HepG2 (cell line): ENCODE measurements around the gene TMEM219. TPM values are rescaled to one million over a fixed set of nuclear protein-coding genes. Genes with fewer than 3 reads are reported as not detected.

Experiments used
- ATAC-seq: fragments of 200-7000 bp; cut with Tn5 transposase; 3 replicates; pipeline ENCODE4 v1.9.1; 2020; ENCODE audit warnings: mild to moderate bottlenecking, moderate library complexity
- BruUV-seq: library from RNA; stranded (reverse); fragments of 400-500 nt; replicated peaks from 2 replicates; lab custom pipeline; 2021; lab: Mats Ljungman, UMichigan
- CTCF ChIA-PET: fragments of 300-600 bp; formaldehyde crosslinking; extraction: SDS; loops from one replicate; lab custom pipeline; 2021; ENCODE audit warnings: low total read pairs, inconsistent platforms, low intra/inter-chr PET ratio; lab: Yijun Ruan, JAX
- POLR2A ChIA-PET: fragments of 350-600 bp; sonication (Branson Sonifier 250); formaldehyde crosslinking; loops from one replicate; lab custom pipeline; 2020; ENCODE audit warnings: antibody characterized with exemption, inconsistent platforms; lab: Yijun Ruan, JAX
- DNase-seq: peaks from one replicate; pipeline ENCODE4 v3.0.0-alpha.2; 2015; ENCODE audit warnings: low spot score
- FAIRE-seq: peaks from 3 replicates; lab custom pipeline; 2011; peaks lifted over from hg19 to GRCh38; lab: Jason Lieb, UNC
- H2AFZ ChIP-seq: one replicate; pipeline ENCODE4 v1.6.1; 2011; ENCODE audit warnings: low read length, inconsistent platforms
- H3K27ac ChIP-seq: fragments of 300-600 bp; 3 replicates; pipeline ENCODE4 v1.8.0; 2011; ENCODE audit warnings: mixed run types, mild to moderate bottlenecking, mixed read lengths, low read length, inconsistent platforms; ENCODE audit not compliant: insufficient read depth; ENCODE audit errors: extremely low read length
- H3K27me3 ChIP-seq, 2 experiments: fragments of 200-600 bp in 1 of 2; 2 replicates in 1 of 2; 3 replicates in 1 of 2; pipeline versions ENCODE4 v1.6.0 to v1.8.0; 2011; ENCODE audit warnings: low read length in 2 of 2, mild to moderate bottlenecking in 2 of 2, moderate library complexity in 2 of 2, inconsistent platforms in 1 of 2; ENCODE audit not compliant: insufficient read depth in 2 of 2, control insufficient read depth in 1 of 2
- H3K36me3 ChIP-seq, 2 experiments: fragments of 200-600 bp in 1 of 2; replicated peaks in 1 of 2; 2 replicates in 1 of 2; 3 replicates in 1 of 2; pipeline versions ENCODE4 v1.5.1 to v1.8.0; 2011; ENCODE audit warnings: low read length in 2 of 2, inconsistent platforms in 1 of 2; ENCODE audit not compliant: insufficient read depth in 2 of 2, control insufficient read depth in 1 of 2
- H3K4me1 ChIP-seq: 2 replicates; pipeline ENCODE4 v1.5.1; 2012; ENCODE audit warnings: low read length, inconsistent platforms; ENCODE audit not compliant: insufficient read depth
- H3K4me2 ChIP-seq: 2 replicates; pipeline ENCODE4 v1.6.0; 2011; ENCODE audit warnings: low read depth, low read length, inconsistent platforms
- H3K4me3 ChIP-seq, 3 experiments: fragments of 200-600 bp in 1 of 3; sonication (generic), shearing (Covaris generic) in 1 of 3; replicated peaks in 1 of 3; 2 replicates each; pipeline ENCODE4 v1.5.1; 2011 to 2016; ENCODE audit warnings: low read length in 3 of 3, inconsistent platforms in 2 of 3, low read depth in 2 of 3, mild to moderate bottlenecking in 2 of 3, control low read depth in 1 of 3, mixed read lengths in 1 of 3; ENCODE audit not compliant: insufficient read depth in 1 of 3
- H3K79me2 ChIP-seq: one replicate; pipeline ENCODE4 v1.6.1; 2011; ENCODE audit warnings: low read length, inconsistent platforms; ENCODE audit not compliant: insufficient read depth
- H3K9ac ChIP-seq: 2 replicates; pipeline ENCODE4 v1.6.0; 2011; ENCODE audit warnings: mild to moderate bottlenecking, low read depth, low read length, inconsistent platforms; ENCODE audit not compliant: insufficient read depth
- H3K9me3 ChIP-seq: 2 replicates; pipeline ENCODE4 v1.5.1; 2012; ENCODE audit warnings: mild to moderate bottlenecking, low read length
- H4K20me1 ChIP-seq: 2 replicates; pipeline ENCODE4 v1.6.0; 2011; ENCODE audit warnings: inconsistent platforms, mild to moderate bottlenecking, low read length, moderate library complexity; ENCODE audit not compliant: insufficient read depth
- AKAP8 ChIP-seq: sonication (generic); formaldehyde crosslinking; IDR thresholded peaks from 2 replicates; pipeline ENCODE4 v1.5.1; 2020; ENCODE audit warnings: mild to moderate bottlenecking, missing genetic modification reagents
- KMT2B ChIP-seq: IDR thresholded peaks from 2 replicates; pipeline ENCODE4 v1.6.1; 2016; ENCODE audit warnings: missing genetic modification reagents, missing compliant biosample characterization
- SAFB2 ChIP-seq: sonication (generic); formaldehyde crosslinking; IDR thresholded peaks from 2 replicates; pipeline ENCODE4 v1.5.1; 2020; ENCODE audit warnings: missing genetic modification reagents, low read depth, mild to moderate bottlenecking, borderline replicate concordance
- WGBS: methylation state at CpG from one replicate; pipeline ENCODE4 v1.1.6; 2017; ENCODE audit warnings: low lambda C conversion rate; 5-methylcytosine and 5-hydroxymethylcytosine counted together
- in situ Hi-C: cut with HindIII; loops from 2 replicates; pipeline ENCODE4 v1.10.0; 2017; ENCODE audit warnings: low pct_unique_long_range_greater_than_20kb; ENCODE audit not compliant: extremely low pct_ligation_motif_present
- intact Hi-C: fragments of 100-400 bp; cut with micrococcal nuclease; formaldehyde crosslinking; loops from one replicate; pipeline ENCODE4 v1.10.0; 2022; ENCODE audit not compliant: unreplicated experiment
- polyA plus RNA-seq, 8 experiments: library from polyadenylated mRNA; depleted of rRNA in 3 of 8; stranded (reverse) in 7 of 8; unstranded in 1 of 8; fragments of >200 nt; fragmentation: Illumina TruSeq in 4 of 8; extraction: Trizol in 4 of 8; gene quantifications; 2 replicates each; pipeline versions ENCODE4 v1.2.1 to v1.2.3, GENCODE V29; 2011 to 2016; ENCODE audit warnings: low read depth in 4 of 8, missing spikeins in 1 of 8, mixed read lengths in 1 of 8; ENCODE audit not compliant: insufficient read depth in 1 of 8
- total RNA-seq, 5 experiments: library from RNA; depleted of rRNA; stranded (reverse); fragments of >200 nt; fragmentation: Illumina TruSeq; extraction: Trizol; gene quantifications; 2 replicates each; pipeline ENCODE4 v1.2.3, GENCODE V29; 2016; ENCODE audit warnings: low read depth in 1 of 5
- TF ChIP-seq, protein P1 (sequence below): sonication (generic); formaldehyde crosslinking; IDR thresholded peaks from 2 replicates; pipeline ENCODE4 v1.4.0; 2020; ENCODE audit warnings: missing genetic modification reagents

Gene TMEM219
- total and polyA plus RNA-seq, 2 of the 13 experiments (the other 11 are each of a cell fraction or from before 2014, with no cell fraction given): 105 to 115 TPM

DNA sequence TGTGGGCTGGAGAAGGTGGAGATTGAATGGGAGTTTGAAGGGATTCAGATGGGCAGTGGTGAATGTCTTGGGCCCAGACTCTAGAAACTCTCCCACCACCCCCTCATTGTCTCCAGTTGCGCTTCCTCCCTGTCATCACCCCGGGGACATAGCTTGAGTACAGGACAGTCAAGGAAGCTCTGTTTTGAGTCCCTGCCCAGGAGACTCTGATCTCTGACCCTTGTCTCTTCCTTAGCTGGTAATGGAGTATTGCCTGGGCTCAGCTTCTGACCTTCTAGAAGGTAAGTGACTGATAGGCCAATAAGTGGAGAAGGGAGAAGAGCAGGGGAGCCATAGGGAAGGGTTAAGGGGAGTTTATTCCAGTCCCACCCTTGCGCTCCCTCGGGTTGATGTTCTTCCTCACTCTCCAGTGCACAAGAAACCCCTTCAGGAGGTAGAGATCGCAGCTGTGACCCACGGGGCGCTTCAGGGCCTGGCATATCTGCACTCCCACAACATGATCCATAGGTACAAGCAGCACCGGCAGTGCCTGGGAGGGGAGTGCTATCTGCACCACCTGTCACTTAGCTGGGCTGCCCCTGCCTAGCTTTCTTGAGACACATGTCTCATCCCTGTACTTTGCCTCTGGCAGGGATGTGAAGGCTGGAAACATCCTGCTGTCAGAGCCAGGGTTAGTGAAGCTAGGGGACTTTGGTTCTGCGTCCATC is 16.8 kb downstream of the TMEM219 start:
- 98% methylated on average over 9 of the region's 9 CpGs for WGBS
- H3K4me2 ChIP-seq: no peak overlapping the region
- H4K20me1 ChIP-seq: peaks cover 23% of the 10 kb centered on the region
- H3K9ac ChIP-seq: no peak overlapping the region
- no peak overlapping the region for H2AFZ ChIP-seq
- intact Hi-C loops (no loop called here), in situ Hi-C loops (no loop called here)
- peaks cover 48 to 71% of the 10 kb centered on the region in 2 experiments for H3K36me3 ChIP-seq
- no peak for TF ChIP-seq KMT2B (CRISPR knock-in tag)
- TF ChIP-seq, protein P1, sequence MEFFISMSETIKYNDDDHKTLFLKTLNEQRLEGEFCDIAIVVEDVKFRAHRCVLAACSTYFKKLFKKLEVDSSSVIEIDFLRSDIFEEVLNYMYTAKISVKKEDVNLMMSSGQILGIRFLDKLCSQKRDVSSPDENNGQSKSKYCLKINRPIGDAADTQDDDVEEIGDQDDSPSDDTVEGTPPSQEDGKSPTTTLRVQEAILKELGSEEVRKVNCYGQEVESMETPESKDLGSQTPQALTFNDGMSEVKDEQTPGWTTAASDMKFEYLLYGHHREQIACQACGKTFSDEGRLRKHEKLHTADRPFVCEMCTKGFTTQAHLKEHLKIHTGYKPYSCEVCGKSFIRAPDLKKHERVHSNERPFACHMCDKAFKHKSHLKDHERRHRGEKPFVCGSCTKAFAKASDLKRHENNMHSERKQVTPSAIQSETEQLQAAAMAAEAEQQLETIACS (CRISPR knock-in tag): no peak
- 0 out of 2 replicates have a peak, but pooled peaks have one; percentile 24 for TF ChIP-seq SAFB2 (CRISPR knock-in tag)
- 0 out of 2 replicates have a peak, but pooled peaks have one; percentile 30 for TF ChIP-seq AKAP8 (CRISPR knock-in tag)
- CTCF ChIA-PET: no interaction called here
- POLR2A ChIA-PET: interaction anchor here (0.6 to 1.5 kb wide), 2 partner anchors 87 to 152 kb away, joined by 3 read pairs; partner anchors contain the start of gene ALDOA
- ATAC-seq: no peak
- H3K79me2 ChIP-seq: peaks cover 38% of the 10 kb centered on the region
- no peaks in the 10 kb centered on the region; a peak in 1 of 5 replicates for H3K27me3 ChIP-seq
- FAIRE-seq: no peak
- peaks cover 24% of the 10 kb centered on the region for H3K4me1 ChIP-seq
- DNase-seq: no peak
- H3K9me3 ChIP-seq: no peaks in the 10 kb centered on the region
- H3K27ac ChIP-seq: no peak overlapping the region
- H3K4me3 ChIP-seq: no peak overlapping the region
- no TSS peak for BruUV-seq
